HEK293 (cell line): ENCODE results near the gene SPHK1.

Source experiments
- CTCF ChIA-PET: fragments of 350-600 bp; formaldehyde crosslinking; extraction: SDS; loops from one replicate; lab custom pipeline; 2021; ENCODE audit warnings: antibody characterized with exemption; lab: Yijun Ruan, JAX
- POLR2A ChIA-PET: fragments of 300-600 bp; formaldehyde crosslinking; extraction: SDS; loops from one replicate; lab custom pipeline; 2020; ENCODE audit warnings: antibody characterized with exemption, inconsistent platforms; lab: Yijun Ruan, JAX
- H3K27ac ChIP-seq: fragments of 200-500 bp; sonication (Bioruptor generic); 2 replicates; pipeline ENCODE4 v1.5.1; 2014; ENCODE audit warnings: low read depth, low read length, control low read depth, inconsistent platforms; ENCODE audit errors: extremely low read depth
- H3K36me3 ChIP-seq, 2 experiments: fragments of 200-500 bp in 1 of 2; sonication (Bioruptor generic) in 1 of 2; 1 replicate in 1 of 2; 2 replicates in 1 of 2; pipeline ENCODE4 v1.5.1; 2014 to 2017; ENCODE audit warnings: inconsistent platforms in 2 of 2, low read length in 2 of 2; ENCODE audit not compliant: control insufficient read depth in 2 of 2, insufficient read depth in 1 of 2
- H3K4me1 ChIP-seq: fragments of 200-500 bp; sonication (Bioruptor generic); 2 replicates; pipeline ENCODE4 v1.5.1; 2014; ENCODE audit warnings: mild to moderate bottlenecking, low read length, inconsistent platforms; ENCODE audit not compliant: control insufficient read depth, insufficient read depth
- H3K4me3 ChIP-seq: 2 replicates; pipeline ENCODE4 v1.5.1; 2011; ENCODE audit warnings: low read depth, mild to moderate bottlenecking, control low read depth, low read length, moderate library complexity
- H3K9me3 ChIP-seq: fragments of 200-500 bp; sonication (Bioruptor generic); 2 replicates; pipeline ENCODE4 v1.5.1; 2014; ENCODE audit warnings: low read depth, low read length, inconsistent platforms; ENCODE audit not compliant: control insufficient read depth, insufficient read depth
- AEBP2 ChIP-seq: fragments of 450-650 bp; formaldehyde crosslinking; IDR thresholded peaks from 2 replicates; pipeline ENCODE4 v1.5.1; 2016; ENCODE audit warnings: missing biosample characterization, missing genetic modification characterization, borderline replicate concordance
- EGR2 ChIP-seq: fragments of 450-650 bp; formaldehyde crosslinking; IDR thresholded peaks from 2 replicates; pipeline ENCODE4 v1.5.1; 2016; ENCODE audit warnings: low read depth, missing biosample characterization, missing genetic modification characterization
- KLF1 ChIP-seq: fragments of 450-650 bp; formaldehyde crosslinking; IDR thresholded peaks from 2 replicates; pipeline ENCODE4 v1.5.1; 2016; ENCODE audit warnings: missing biosample characterization, missing genetic modification characterization
- MZF1 ChIP-seq: fragments of 450-650 bp; formaldehyde crosslinking; IDR thresholded peaks from 2 replicates; pipeline ENCODE4 v1.5.1; 2017; ENCODE audit warnings: missing biosample characterization, missing genetic modification characterization, borderline replicate concordance
- TCF7L2 ChIP-seq: IDR thresholded peaks from 2 replicates; pipeline ENCODE4 v1.6.1; 2011; ENCODE audit warnings: low read depth, mild to moderate bottlenecking, inconsistent platforms, low read length, moderate library complexity, borderline replicate concordance
- YY1 ChIP-seq: fragments of 450-650 bp; formaldehyde crosslinking; IDR thresholded peaks from 2 replicates; pipeline ENCODE4 v1.5.1; 2018; ENCODE audit warnings: missing biosample characterization, missing genetic modification characterization
- ZBTB17 ChIP-seq: fragments of 450-650 bp; formaldehyde crosslinking; IDR thresholded peaks from 2 replicates; pipeline ENCODE4 v1.5.1; 2016; ENCODE audit warnings: missing biosample characterization, missing genetic modification characterization
- ZFP3 ChIP-seq: fragments of 450-650 bp; formaldehyde crosslinking; IDR thresholded peaks from 2 replicates; pipeline ENCODE4 v1.5.1; 2016; ENCODE audit warnings: low read depth, missing biosample characterization, missing genetic modification characterization
- ZNF114 ChIP-seq: fragments of 450-650 bp; formaldehyde crosslinking; IDR thresholded peaks from 2 replicates; pipeline ENCODE4 v1.5.0; 2017; ENCODE audit warnings: missing biosample characterization, missing genetic modification characterization
- ZNF133 ChIP-seq: fragments of 450-650 bp; formaldehyde crosslinking; IDR thresholded peaks from 2 replicates; pipeline ENCODE4 v1.5.1; 2016; ENCODE audit warnings: missing biosample characterization, missing genetic modification characterization
- ZNF211 ChIP-seq: fragments of 450-650 bp; formaldehyde crosslinking; IDR thresholded peaks from 2 replicates; pipeline ENCODE4 v1.5.1; 2016; ENCODE audit warnings: low read depth, missing biosample characterization, missing genetic modification characterization
- ZNF239 ChIP-seq: fragments of 450-650 bp; formaldehyde crosslinking; IDR thresholded peaks from 2 replicates; pipeline ENCODE4 v1.5.1; 2016; ENCODE audit warnings: missing biosample characterization, missing genetic modification characterization
- ZNF354C ChIP-seq: fragments of 450-650 bp; formaldehyde crosslinking; IDR thresholded peaks from 2 replicates; pipeline ENCODE4 v1.5.1; 2016; ENCODE audit warnings: missing biosample characterization, missing genetic modification characterization, low read depth, borderline replicate concordance
- ZNF521 ChIP-seq: fragments of 450-650 bp; formaldehyde crosslinking; IDR thresholded peaks from 2 replicates; pipeline ENCODE4 v1.5.1; 2017; ENCODE audit warnings: missing biosample characterization, mild to moderate bottlenecking, missing genetic modification characterization
- ZNF529 ChIP-seq: fragments of 450-650 bp; formaldehyde crosslinking; IDR thresholded peaks from 2 replicates; pipeline ENCODE4 v1.5.1; 2017; ENCODE audit warnings: missing genetic modification characterization, missing biosample characterization; ENCODE audit not compliant: insufficient replicate concordance
- ZNF624 ChIP-seq: fragments of 450-650 bp; formaldehyde crosslinking; IDR thresholded peaks from 2 replicates; pipeline ENCODE4 v1.5.1; 2017; ENCODE audit warnings: missing biosample characterization, missing genetic modification characterization
- ZNF654 ChIP-seq: fragments of 450-650 bp; formaldehyde crosslinking; IDR thresholded peaks from 2 replicates; pipeline ENCODE4 v1.5.1; 2016; ENCODE audit warnings: low read depth, missing biosample characterization, missing genetic modification characterization
- ZNF664 ChIP-seq: fragments of 450-650 bp; formaldehyde crosslinking; IDR thresholded peaks from 2 replicates; pipeline ENCODE4 v1.5.1; 2016; ENCODE audit warnings: missing biosample characterization, missing genetic modification characterization
- ZNF830 ChIP-seq: fragments of 450-650 bp; IDR thresholded peaks from 2 replicates; pipeline ENCODE4 v1.5.0; 2018; ENCODE audit warnings: missing biosample characterization, missing genetic modification characterization, low read depth, mild to moderate bottlenecking, moderate library complexity
- ZNF837 ChIP-seq: fragments of 450-650 bp; formaldehyde crosslinking; IDR thresholded peaks from 2 replicates; pipeline ENCODE4 v1.5.1; 2016; ENCODE audit warnings: missing biosample characterization, missing genetic modification characterization
- TF ChIP-seq, protein P1 (sequence below): fragments of 450-650 bp; formaldehyde crosslinking; IDR thresholded peaks from 2 replicates; pipeline ENCODE4 v1.5.1; 2016; ENCODE audit warnings: missing biosample characterization, missing genetic modification characterization, low read depth
- TF ChIP-seq, protein P2 (sequence below): fragments of 450-650 bp; formaldehyde crosslinking; IDR thresholded peaks from 2 replicates; pipeline ENCODE4 v1.5.1; 2016; ENCODE audit warnings: missing biosample characterization, missing genetic modification characterization
- TF ChIP-seq, protein P3 (sequence below): fragments of 450-650 bp; formaldehyde crosslinking; IDR thresholded peaks from 2 replicates; pipeline ENCODE4 v1.5.1; 2016; ENCODE audit warnings: missing biosample characterization, missing genetic modification characterization
- TF ChIP-seq, protein P4 (sequence below): fragments of 450-650 bp; formaldehyde crosslinking; IDR thresholded peaks from 2 replicates; pipeline ENCODE4 v1.5.1; 2016; ENCODE audit warnings: missing biosample characterization, missing genetic modification characterization

The SPHK1 gene

DNA sequence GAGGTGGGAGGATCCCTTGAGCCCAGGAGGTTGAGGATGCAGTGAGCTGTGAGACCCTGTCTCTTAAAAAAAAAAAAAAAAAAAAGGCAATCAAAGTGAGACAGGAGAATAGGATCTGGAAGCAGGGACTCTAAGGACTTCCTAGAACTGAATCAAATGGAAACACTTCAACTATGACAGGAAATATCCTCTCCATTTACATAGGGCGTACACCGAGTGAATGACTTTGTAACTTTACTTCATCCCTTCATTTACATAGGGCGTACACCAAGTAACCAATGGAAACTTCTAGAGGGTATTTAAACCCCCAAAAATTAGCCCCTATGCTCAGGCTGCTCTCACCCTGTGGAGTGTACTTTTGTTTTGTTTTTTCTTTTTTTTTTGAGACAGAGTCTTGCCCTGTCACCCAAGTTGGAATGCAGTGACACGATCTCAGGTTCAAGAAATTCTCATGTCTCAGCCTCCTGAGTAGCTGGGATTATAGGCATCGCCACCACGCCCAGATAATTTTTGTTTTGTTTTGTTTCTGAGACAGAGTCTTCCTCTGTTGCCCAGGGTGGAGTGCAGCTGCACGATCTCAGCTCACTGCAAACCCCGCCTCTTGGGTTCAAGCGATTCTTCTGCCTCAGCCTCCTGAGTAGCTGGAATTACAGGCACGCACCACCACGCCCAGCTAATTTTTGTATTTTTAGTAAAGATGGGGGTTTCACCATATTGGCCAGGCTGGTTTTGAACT lies 21.1 kb upstream of the SPHK1 start:
- Histone ChIP-seq H3K4me1 (peaks cover 12% of the 10 kb centered on the region; the same call in 1 of the 2 replicates), H3K27ac (no peak overlapping the region), H3K9me3 (no peaks in the 10 kb centered on the region), H3K4me3 (no peak overlapping the region), H3K36me3 (no peaks in the 10 kb centered on the region)
- TF ChIP-seq ZNF211 (tag by site-specific recombination) (no peak), KLF1 (tag by site-specific recombination) (0 out of 2 replicates have a peak, but pooled peaks have one; percentile 32)
- CTCF ChIA-PET: interaction anchor here (1.4 to 2.9 kb wide), 3 partner anchors 22 to 59 kb away, joined by 4 to 11 read pairs (median 7); no protein-coding TSS in a partner anchor
- POLR2A ChIA-PET: interaction anchor here (1.6 to 3.7 kb wide), 2 partner anchors 10 to 21 kb away, joined by 4 to 31 read pairs; partner anchors contain the start of genes PRPSAP1 and SPHK1

GRCh38 chr17:76365256-76365903 lies 19.0 kb upstream of the SPHK1 start:
- Histone ChIP-seq H3K9me3 (no peaks in the 10 kb centered on the region), H3K4me1 (peaks cover 12% of the 10 kb centered on the region), H3K27ac (no peak overlapping the region), H3K36me3 (no peaks in the 10 kb centered on the region), H3K4me3 (no peak overlapping the region)
- ChIA-PET CTCF (interaction anchor here (0.6 to 1.0 kb wide), 4 partner anchors 18 to 389 kb away, joined by 3 read pairs; no protein-coding TSS in a partner anchor), POLR2A (interaction anchor here (0.6 to 1.1 kb wide), 3 partner anchors 12 to 16 kb away, joined by 3 to 6 read pairs (median 5); partner anchors contain the start of gene PRPSAP1)
- TF ChIP-seq, protein P1, sequence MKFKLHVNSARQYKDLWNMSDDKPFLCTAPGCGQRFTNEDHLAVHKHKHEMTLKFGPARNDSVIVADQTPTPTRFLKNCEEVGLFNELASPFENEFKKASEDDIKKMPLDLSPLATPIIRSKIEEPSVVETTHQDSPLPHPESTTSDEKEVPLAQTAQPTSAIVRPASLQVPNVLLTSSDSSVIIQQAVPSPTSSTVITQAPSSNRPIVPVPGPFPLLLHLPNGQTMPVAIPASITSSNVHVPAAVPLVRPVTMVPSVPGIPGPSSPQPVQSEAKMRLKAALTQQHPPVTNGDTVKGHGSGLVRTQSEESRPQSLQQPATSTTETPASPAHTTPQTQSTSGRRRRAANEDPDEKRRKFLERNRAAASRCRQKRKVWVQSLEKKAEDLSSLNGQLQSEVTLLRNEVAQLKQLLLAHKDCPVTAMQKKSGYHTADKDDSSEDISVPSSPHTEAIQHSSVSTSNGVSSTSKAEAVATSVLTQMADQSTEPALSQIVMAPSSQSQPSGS (tag by site-specific recombination): no peak
- TF ChIP-seq ZNF354C (tag by site-specific recombination) (no peak), ZNF239 (no peak), ZNF521 (tag by site-specific recombination) (no peak), ZNF133 (tag by site-specific recombination) (no peak), EGR2 (tag by site-specific recombination) (no peak), TCF7L2 (no peak), ZBTB17 (tag by site-specific recombination) (peak; percentile 48; the same call in 1 of the 2 replicates), ZNF837 (no peak), ZFP3 (tag by site-specific recombination) (no peak), AEBP2 (tag by site-specific recombination) (no peak), ZNF624 (tag by site-specific recombination) (no peak), ZNF654 (tag by site-specific recombination) (peak; percentile 27; the same call in 1 of the 2 replicates), MZF1 (tag by site-specific recombination) (no peak), YY1 (tag by site-specific recombination) (no peak), ZNF664 (tag by site-specific recombination) (0 out of 2 replicates have a peak, but pooled peaks have one; percentile 36), ZNF114 (tag by site-specific recombination) (no peak), ZNF830 (tag by site-specific recombination) (no peak), ZNF529 (tag by site-specific recombination) (no peak)
- TF ChIP-seq, protein P2, sequence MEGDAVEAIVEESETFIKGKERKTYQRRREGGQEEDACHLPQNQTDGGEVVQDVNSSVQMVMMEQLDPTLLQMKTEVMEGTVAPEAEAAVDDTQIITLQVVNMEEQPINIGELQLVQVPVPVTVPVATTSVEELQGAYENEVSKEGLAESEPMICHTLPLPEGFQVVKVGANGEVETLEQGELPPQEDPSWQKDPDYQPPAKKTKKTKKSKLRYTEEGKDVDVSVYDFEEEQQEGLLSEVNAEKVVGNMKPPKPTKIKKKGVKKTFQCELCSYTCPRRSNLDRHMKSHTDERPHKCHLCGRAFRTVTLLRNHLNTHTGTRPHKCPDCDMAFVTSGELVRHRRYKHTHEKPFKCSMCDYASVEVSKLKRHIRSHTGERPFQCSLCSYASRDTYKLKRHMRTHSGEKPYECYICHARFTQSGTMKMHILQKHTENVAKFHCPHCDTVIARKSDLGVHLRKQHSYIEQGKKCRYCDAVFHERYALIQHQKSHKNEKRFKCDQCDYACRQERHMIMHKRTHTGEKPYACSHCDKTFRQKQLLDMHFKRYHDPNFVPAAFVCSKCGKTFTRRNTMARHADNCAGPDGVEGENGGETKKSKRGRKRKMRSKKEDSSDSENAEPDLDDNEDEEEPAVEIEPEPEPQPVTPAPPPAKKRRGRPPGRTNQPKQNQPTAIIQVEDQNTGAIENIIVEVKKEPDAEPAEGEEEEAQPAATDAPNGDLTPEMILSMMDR (tag by site-specific recombination): no peak; the same call in 1 of the 2 replicates
- TF ChIP-seq, protein P3, sequence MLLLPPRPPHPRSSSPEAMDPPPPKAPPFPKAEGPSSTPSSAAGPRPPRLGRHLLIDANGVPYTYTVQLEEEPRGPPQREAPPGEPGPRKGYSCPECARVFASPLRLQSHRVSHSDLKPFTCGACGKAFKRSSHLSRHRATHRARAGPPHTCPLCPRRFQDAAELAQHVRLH: no peak
- TF ChIP-seq, protein P4, sequence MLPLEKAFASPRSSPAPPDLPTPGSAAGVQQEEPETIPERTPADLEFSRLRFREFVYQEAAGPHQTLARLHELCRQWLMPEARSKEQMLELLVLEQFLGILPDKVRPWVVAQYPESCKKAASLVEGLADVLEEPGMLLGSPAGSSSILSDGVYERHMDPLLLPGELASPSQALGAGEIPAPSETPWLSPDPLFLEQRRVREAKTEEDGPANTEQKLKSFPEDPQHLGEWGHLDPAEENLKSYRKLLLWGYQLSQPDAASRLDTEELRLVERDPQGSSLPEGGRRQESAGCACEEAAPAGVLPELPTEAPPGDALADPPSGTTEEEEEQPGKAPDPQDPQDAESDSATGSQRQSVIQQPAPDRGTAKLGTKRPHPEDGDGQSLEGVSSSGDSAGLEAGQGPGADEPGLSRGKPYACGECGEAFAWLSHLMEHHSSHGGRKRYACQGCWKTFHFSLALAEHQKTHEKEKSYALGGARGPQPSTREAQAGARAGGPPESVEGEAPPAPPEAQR (tag by site-specific recombination): no peak
